Measurements from ENCODE around the gene RAET1G. TPM values are rescaled to one million over a fixed set of nuclear protein-coding genes. Genes with fewer than 3 reads are reported as not detected.
"Not testable (repeated sequence)": the region's sequence is repeated elsewhere in the genome, so short reads cannot be mapped to it uniquely, and the experiment has no call there.

RAET1G gene
- total RNA-seq, 1 donor: 1.3 TPM

DNA sequence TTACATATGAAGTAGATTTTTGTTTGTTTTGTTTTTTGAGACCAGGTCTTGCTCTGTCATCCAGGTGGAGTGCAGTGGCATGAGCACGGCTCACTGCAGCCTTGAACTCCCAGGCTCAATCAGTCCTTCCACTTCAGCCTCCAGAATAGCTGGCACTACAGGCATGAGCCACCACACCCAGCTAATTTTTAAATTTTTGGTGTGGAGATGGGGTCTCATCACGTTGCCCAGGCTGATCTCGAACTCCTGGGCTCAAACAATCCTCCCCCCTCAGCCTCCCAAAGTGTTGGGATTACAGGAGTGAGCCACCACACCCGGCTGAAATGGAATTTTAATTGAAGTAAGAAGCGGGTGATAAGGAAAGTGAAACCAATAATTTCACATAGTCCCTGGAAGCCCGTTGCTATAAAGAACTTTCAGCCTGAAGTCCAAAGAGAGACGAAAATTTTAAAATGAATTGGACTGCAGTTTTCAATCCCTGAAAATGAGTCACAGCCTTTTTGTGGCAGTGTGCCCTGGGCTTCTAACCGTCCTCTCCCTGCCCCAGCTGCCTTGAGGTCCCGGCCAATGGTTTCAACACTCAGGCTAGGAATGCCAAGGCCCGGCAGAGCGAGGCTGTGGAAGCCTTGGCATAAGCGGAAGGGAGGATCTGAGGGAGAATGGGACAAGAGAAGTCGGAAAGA, 25.8 kb downstream of the RAET1G start:
- H3K4me3 ChIP-seq (ENCODE audit: low read depth, low read length): peak overlapping the region; percentile 29
- DNase-seq (ENCODE audit: low read depth): peak; percentile 87
- TF ChIP-seq, protein P1, sequence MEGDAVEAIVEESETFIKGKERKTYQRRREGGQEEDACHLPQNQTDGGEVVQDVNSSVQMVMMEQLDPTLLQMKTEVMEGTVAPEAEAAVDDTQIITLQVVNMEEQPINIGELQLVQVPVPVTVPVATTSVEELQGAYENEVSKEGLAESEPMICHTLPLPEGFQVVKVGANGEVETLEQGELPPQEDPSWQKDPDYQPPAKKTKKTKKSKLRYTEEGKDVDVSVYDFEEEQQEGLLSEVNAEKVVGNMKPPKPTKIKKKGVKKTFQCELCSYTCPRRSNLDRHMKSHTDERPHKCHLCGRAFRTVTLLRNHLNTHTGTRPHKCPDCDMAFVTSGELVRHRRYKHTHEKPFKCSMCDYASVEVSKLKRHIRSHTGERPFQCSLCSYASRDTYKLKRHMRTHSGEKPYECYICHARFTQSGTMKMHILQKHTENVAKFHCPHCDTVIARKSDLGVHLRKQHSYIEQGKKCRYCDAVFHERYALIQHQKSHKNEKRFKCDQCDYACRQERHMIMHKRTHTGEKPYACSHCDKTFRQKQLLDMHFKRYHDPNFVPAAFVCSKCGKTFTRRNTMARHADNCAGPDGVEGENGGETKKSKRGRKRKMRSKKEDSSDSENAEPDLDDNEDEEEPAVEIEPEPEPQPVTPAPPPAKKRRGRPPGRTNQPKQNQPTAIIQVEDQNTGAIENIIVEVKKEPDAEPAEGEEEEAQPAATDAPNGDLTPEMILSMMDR (IDR thresholded peaks at IDR 0.05; ENCODE audit: insufficient read depth, low read depth, low read length): no peak

DNA sequence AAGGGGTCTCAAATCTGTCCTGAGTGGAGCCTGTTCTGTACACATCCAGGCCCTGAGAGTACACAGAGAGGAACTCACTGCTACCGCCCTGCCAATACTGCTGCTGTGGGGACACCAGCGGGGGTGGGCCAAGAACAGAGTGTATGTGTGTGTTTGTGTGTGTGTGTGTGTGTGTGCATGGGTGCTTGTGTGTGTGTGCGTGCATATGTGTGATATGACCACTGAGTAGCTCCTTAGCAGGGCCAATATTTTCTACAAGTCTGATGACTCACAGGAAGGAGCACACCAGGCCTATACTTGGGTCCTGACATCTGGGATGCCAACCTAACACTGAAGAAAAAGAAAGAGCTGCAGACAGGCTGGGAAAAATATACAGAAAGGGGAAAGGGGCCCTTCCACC, 26.4 kb downstream of the RAET1G start:
- TF ChIP-seq, protein P1 (IDR thresholded peaks at IDR 0.05; ENCODE audit: insufficient read depth, low read depth, low read length): no peak
- no peak overlapping the region for H3K4me3 ChIP-seq (ENCODE audit: low read depth, low read length)
- DNase-seq (ENCODE audit: low read depth): peak; percentile 10

DNA sequence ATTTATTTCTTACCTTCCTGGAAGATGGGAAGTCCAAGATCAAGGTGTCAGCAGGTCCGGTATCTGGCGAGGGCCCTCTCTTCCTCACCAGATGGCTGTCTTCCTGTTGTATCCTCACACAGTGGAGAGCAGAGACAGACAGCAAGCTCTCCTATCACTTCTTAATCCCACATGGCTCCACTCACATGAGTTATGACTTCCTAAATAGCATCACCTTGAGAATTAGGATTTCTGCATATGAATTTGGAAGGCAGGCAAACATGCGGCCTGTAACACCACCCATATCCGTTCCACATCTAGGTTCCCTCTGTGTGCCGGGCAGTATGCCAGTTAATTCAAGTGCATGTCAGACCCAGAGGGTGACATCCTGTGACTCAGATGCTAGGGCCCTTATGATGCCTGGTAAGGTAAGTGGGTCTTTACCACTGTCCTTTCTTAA, 27.1 kb downstream of the RAET1G start:
- H3K4me3 ChIP-seq (ENCODE audit: low read depth, low read length): no peak overlapping the region
- DNase-seq (ENCODE audit: low read depth): peak; percentile 41
- TF ChIP-seq, protein P1 (IDR thresholded peaks at IDR 0.05; ENCODE audit: insufficient read depth, low read depth, low read length): no peak

DNA sequence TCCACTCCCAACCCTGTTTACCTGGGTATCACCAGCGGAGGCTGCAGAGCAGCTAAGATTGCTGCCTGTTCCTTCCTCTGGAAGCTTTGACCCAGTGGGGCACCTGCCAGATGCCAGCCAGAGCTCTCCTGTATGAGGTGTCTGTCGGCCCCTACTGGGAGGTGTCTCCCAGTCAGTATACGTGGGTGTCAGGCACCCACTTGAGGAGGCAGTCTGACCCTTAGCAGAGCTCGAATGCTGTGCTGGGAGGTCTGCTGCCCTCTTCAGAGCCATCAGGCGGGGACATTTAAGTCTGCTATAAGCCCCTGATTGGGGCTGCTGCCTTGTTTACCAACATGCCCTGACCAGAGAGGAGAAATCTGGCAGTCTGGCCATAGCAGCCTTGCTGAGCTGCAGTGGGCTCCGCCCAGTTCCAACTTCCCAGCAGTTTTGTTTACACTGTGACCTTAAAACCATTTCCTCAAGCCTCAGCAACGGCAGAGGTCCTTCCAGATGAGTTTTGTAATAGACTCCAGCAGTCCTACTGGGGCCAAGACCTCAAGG, 27.8 kb downstream of the RAET1G start:
- TF ChIP-seq, protein P1 (IDR thresholded peaks at IDR 0.05; ENCODE audit: insufficient read depth, low read depth, low read length): no peak
- DNase-seq (ENCODE audit: low read depth): peak; percentile 92
- H3K4me3 ChIP-seq (ENCODE audit: low read depth, low read length): no peak overlapping the region

DNA sequence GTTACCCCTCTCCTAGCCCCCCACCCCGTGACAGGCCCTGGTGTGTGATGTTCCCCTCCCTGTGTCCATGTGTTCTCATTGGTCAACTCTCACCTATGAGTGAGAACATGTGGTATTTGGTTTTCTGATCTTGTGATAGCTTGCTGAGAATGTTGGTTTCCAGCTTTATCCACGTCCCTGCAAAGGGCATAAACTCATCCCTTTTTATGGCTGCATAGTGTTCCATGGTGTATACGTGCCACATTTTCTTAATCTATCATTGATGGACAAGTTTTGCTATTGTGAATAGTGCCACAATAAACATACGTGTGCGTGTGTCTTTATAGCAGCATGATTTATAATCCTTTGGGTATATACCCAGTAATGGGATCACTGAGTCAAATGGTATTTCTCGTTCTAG, 31.1 kb downstream of the RAET1G start:
- not testable (repeated sequence) for H3K4me3 ChIP-seq (ENCODE audit: low read depth, low read length); DNase-seq (ENCODE audit: low read depth)

DNA sequence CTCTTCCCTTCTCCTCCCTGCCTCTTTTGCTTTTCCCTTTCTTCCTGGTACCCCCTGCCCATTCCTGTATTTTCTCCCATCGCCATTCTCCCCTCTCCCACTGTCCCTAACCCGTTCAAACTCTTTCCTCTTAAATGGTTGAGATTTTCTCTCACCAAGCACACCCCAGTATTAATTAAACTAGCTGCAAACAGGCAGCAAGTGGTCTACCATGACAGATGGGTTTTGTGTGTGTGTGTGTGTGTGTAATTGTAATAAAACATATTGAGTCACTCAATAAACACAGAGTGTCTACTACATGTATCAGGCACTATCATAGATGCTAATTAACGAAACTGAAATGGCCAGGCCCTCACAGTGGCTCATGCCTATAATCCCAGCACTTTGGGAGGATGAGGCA, 31.7 kb downstream of the RAET1G start:
- TF ChIP-seq, protein P1 (IDR thresholded peaks at IDR 0.05; ENCODE audit: insufficient read depth, low read depth, low read length): no peak
- DNase-seq (ENCODE audit: low read depth): no peak
- no peak overlapping the region for H3K4me3 ChIP-seq (ENCODE audit: low read depth, low read length)

DNA sequence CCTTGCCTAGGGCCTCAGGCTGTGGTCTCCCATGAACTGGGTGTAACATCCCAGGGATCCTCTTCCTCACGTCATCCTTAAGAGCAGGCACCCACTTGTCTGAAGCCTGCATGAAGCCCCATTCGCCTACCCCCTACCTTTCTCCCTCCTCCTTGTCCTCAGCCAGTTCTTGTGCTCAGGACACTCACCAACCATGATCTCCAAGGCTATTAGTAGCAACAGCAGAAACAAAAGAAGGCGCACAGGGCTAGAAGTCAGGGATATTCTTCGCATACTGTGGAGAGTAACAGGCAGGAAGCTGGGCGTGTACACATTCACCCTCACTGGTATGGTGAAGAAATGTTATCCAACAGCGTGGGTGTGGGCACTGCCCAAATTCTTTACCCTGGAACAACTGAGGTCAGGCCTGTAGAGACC, 32.3 kb downstream of the RAET1G start:
- no peak overlapping the region for H3K4me3 ChIP-seq (ENCODE audit: low read depth, low read length)
- TF ChIP-seq, protein P1 (IDR thresholded peaks at IDR 0.05; ENCODE audit: insufficient read depth, low read depth, low read length): no peak
- DNase-seq (ENCODE audit: low read depth): no peak

All from fibroblast of villous mesenchyme (primary cell).